ENCODE data around the gene GZMH.

Gene GZMH

DNA sequence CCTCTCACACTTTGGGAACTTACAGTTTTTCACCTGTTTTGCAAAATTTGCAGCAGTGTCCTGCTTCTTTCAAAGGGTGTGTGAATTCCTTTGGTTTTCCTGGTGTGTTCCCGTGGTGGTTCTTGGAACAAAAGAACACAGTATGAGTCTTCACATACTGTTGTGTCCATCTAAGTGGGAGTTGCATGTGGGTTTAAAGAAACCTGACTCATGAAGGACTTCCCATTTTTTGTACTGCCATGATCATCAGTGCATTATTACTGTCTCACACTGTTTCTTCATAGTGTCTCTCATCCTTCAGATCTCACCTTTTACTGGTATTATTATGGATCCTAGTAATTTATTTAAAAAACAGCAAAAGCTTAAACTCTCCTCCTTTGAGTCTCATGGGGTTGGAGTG lies 3.8 kb upstream of the GZMH start:
- no peak overlapping the region for H3K4me3 ChIP-seq (replicated peaks; ENCODE audit: low read depth, low read length)
- TF ChIP-seq, protein P1, sequence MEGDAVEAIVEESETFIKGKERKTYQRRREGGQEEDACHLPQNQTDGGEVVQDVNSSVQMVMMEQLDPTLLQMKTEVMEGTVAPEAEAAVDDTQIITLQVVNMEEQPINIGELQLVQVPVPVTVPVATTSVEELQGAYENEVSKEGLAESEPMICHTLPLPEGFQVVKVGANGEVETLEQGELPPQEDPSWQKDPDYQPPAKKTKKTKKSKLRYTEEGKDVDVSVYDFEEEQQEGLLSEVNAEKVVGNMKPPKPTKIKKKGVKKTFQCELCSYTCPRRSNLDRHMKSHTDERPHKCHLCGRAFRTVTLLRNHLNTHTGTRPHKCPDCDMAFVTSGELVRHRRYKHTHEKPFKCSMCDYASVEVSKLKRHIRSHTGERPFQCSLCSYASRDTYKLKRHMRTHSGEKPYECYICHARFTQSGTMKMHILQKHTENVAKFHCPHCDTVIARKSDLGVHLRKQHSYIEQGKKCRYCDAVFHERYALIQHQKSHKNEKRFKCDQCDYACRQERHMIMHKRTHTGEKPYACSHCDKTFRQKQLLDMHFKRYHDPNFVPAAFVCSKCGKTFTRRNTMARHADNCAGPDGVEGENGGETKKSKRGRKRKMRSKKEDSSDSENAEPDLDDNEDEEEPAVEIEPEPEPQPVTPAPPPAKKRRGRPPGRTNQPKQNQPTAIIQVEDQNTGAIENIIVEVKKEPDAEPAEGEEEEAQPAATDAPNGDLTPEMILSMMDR (IDR thresholded peaks at IDR 0.05; ENCODE audit: low read depth, low read length, missing control alignments) = no peak
- no peak for DNase-seq (ENCODE audit: extremely low read depth, low read depth)

DNA sequence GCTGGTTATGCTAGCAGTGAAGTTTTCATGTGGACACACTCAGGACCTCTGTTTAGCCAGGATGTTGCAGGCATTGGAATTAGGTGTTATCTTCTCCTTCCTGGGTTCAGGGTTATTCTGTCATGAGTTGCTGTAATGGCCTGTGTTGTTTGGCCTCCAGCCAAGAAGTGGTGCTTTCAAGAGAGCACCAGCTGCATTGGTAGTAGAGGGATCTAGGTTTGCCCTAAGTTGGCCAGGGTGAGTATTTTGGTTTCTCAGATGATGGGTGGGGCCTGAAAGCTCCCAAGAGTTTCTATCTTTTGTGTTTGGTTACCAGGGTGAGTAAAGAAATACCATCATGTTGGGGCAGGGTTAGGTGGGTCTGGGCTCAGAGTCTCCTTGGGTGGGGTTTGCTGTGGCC lies 2.7 kb upstream of the GZMH start:
- TF ChIP-seq, protein P1 (IDR thresholded peaks at IDR 0.05; ENCODE audit: low read depth, low read length, missing control alignments) = no peak
- no peak overlapping the region for H3K4me3 ChIP-seq (replicated peaks; ENCODE audit: low read depth, low read length)
- no peak for DNase-seq (ENCODE audit: extremely low read depth, low read depth)

DNA sequence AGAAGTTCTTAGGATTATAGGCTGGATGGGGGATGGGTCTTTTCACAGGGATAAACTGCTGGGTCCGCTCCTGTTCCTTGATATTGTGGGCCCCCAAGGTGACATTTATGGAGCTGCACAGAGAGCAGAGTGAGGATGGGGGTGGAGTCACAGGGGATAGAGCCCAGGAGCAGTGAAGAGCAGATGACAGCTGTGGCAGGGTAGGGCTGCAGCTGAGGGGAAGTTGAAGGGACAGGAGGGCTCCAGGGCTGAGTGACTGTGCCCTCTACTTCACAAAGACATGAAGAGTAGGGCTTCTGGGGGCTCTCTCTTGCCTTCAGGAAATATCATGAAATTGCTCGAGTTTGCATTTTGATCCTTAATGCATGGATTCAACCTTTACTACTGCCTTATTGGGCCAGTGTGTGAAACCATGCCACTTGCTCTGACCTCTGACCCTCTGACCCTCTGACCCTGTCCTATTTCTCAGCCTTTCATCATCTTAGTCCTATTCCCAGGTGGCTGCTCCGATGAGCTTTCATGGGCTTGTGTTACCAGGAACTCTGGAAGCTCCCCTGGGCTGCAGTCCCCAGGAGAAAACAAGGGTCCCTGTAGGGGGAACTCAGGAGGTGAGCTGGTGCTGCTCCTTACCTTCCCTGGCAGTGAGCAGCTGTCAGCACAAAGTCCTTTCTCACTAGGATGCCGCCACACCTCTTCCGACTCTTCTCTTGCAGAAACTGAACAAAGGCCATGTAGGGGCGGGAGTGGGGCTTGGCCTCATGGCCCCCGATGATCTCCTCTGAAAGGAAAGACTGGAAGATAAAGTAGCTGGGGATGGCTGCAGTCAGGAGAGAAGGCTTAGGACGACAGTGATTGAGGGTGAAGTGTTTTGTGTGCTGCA lies 1.6 kb downstream of the GZMH start:
- TF ChIP-seq, protein P1 (IDR thresholded peaks at IDR 0.05; ENCODE audit: low read depth, low read length, missing control alignments) = no peak
- no peak for DNase-seq (ENCODE audit: extremely low read depth, low read depth)
- no peak overlapping the region for H3K4me3 ChIP-seq (replicated peaks; ENCODE audit: low read depth, low read length)

DNA sequence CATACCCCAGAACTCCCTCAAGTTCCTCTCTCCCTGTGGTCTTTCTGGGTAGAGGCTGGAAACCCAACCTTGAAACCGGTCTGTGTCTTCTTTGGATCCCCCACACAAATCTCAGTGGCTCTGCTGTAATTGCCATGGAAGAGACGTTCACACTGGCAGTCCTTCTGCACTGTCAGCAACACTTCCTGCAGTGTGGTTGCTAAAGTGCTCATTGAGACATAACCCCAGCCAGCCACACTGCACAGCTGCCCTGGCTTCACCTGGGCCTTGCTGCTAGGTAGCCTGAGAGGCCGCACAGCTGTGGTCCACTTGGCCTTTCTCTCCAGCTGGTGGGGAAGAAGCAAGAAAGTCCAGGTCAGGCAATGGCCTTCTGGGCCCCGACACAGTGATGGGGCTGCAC lies 2.4 kb downstream of the GZMH start:
- no peak overlapping the region for H3K4me3 ChIP-seq (replicated peaks; ENCODE audit: low read depth, low read length)
- DNase-seq (ENCODE audit: extremely low read depth, low read depth) = no peak
- TF ChIP-seq, protein P1 (IDR thresholded peaks at IDR 0.05; ENCODE audit: low read depth, low read length, missing control alignments) = no peak

DNA sequence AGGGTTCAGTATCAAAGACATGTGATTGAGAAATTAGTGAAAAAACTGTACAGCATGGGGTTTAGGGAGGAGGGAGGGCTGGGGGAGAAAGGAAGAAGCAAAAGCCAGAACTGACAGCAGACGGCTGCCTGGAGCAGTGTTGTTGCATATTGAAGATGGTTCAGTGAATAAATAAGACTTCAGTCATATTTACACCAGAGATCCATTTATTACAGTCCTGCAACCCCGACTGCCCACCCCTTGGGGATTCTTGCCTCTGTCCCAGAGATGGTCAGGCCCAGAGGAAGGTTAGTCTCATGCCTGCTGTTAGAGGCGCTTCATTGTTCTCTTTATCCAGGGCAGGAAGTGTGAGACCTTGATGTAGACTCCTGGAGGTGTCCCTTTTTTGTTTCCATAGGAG lies 3.2 kb downstream of the GZMH start:
- DNase-seq (ENCODE audit: extremely low read depth, low read depth) = no peak
- H3K4me3 ChIP-seq (replicated peaks; ENCODE audit: low read depth, low read length) = no peak overlapping the region
- TF ChIP-seq, protein P1 (IDR thresholded peaks at IDR 0.05; ENCODE audit: low read depth, low read length, missing control alignments) = no peak

DNA sequence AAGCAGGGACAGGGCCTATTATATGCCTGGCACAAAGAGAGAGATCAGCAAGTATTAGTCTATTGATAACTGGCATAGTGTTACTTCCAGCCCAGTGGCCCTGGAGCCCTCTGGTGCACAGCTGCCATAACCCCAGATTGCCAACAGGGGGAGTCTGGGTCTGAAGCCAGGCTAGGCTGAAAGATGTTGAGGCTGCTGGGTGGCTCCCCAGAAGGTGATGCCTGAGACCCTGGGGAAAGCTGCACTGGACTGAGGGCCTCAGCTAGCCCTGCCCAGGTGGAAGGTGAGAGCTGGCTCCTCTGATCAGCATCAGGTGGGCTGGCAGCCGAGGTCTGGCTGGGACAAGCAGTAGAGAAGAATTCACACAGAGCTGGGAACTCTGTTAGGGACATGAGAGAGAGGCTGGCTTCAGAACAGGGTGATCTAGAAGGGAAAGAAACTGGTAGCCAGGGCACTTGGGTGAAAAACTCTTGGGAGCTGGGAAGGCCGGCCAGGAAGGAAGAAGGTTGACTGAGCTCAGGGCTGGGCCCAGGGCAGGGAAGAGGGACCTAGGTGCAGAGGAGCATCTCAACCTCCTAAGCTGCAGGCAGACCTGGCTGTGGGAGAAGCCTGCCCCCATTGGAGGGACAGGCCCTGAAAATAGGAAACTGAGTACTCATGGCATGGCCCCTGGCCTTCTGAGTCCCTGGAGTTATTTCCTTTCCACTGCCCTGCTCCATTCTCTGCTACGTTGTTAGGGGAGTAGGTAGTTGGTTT lies 3.9 kb downstream of the GZMH start:
- TF ChIP-seq, protein P1 (IDR thresholded peaks at IDR 0.05; ENCODE audit: low read depth, low read length, missing control alignments) = peak; percentile 66
- DNase-seq (ENCODE audit: extremely low read depth, low read depth) = no peak
- no peak overlapping the region for H3K4me3 ChIP-seq (replicated peaks; ENCODE audit: low read depth, low read length)
